Measurements from ENCODE around the gene CD80.

Gene CD80

GRCh38 chr3:119570229-119570628 is 10.8 kb upstream of the CD80 start:
- ATAC-seq: no peak
- TF ChIP-seq POU6F1 (CRISPR knock-in tag; IDR thresholded peaks at IDR 0.05; ENCODE audit: borderline replicate concordance, low read depth): no peak
- TF ChIP-seq ZC3H10 (CRISPR knock-in tag; IDR thresholded peaks at IDR 0.05): no peak
- no peak for TF ChIP-seq ISL1 (CRISPR knock-in tag; IDR thresholded peaks at IDR 0.05)
- no peak for TF ChIP-seq TOX (CRISPR knock-in tag; IDR thresholded peaks at IDR 0.05; ENCODE audit: borderline replicate concordance)
- TF ChIP-seq CREB5 (CRISPR knock-in tag; IDR thresholded peaks at IDR 0.05; ENCODE audit: low read depth): no peak

GRCh38 chr3:119569156-119569555 is 9.7 kb upstream of the CD80 start:
- ATAC-seq: no peak

More at GRCh38 chr3:119569156-119569555, 9.7 kb upstream of the CD80 start:
- no peak for TF ChIP-seq SNAI2 (CRISPR knock-in tag; IDR thresholded peaks at IDR 0.05)
- TF ChIP-seq TSHZ2 (CRISPR knock-in tag; IDR thresholded peaks at IDR 0.05): no peak
- TF ChIP-seq PATZ1 (CRISPR knock-in tag; IDR thresholded peaks at IDR 0.05; ENCODE audit: borderline replicate concordance): no peak
- TF ChIP-seq ZNF70 (CRISPR knock-in tag; IDR thresholded peaks at IDR 0.05): no peak
- TF ChIP-seq CSRNP3 (CRISPR knock-in tag; IDR thresholded peaks at IDR 0.05): no peak
- TF ChIP-seq CSDC2 (CRISPR knock-in tag; IDR thresholded peaks at IDR 0.05): no peak
- no peak for TF ChIP-seq GLIS3 (CRISPR knock-in tag; IDR thresholded peaks at IDR 0.05)
- TF ChIP-seq BACH2 (CRISPR knock-in tag; IDR thresholded peaks at IDR 0.05; ENCODE audit: borderline replicate concordance): no peak
- TF ChIP-seq ZNF565 (CRISPR knock-in tag; conservative IDR thresholded peaks at IDR 0.05; ENCODE audit: low read depth): no peak
- TF ChIP-seq RARB (CRISPR knock-in tag; IDR thresholded peaks at IDR 0.05): no peak
- TF ChIP-seq ZFP30 (CRISPR knock-in tag; IDR thresholded peaks at IDR 0.05): no peak
- TF ChIP-seq CREB5 (CRISPR knock-in tag; IDR thresholded peaks at IDR 0.05; ENCODE audit: low read depth): no peak
- TF ChIP-seq ZC3H10 (CRISPR knock-in tag; IDR thresholded peaks at IDR 0.05): no peak
- no peak for TF ChIP-seq OSR1 (CRISPR knock-in tag; IDR thresholded peaks at IDR 0.05)
- no peak for TF ChIP-seq ISL1 (CRISPR knock-in tag; IDR thresholded peaks at IDR 0.05)
- no peak for TF ChIP-seq POU6F1 (CRISPR knock-in tag; IDR thresholded peaks at IDR 0.05; ENCODE audit: borderline replicate concordance, low read depth)
- no peak for TF ChIP-seq ZNF8 (CRISPR knock-in tag; IDR thresholded peaks at IDR 0.05)
